ACHN (cell line): Measurements from ENCODE around the gene SLC12A8.

Experiments
- DNase-seq: peaks from one replicate; pipeline ENCODE4 v3.0.0-alpha.2; 2015
- in situ Hi-C: cut with HindIII; loops from 2 replicates; pipeline ENCODE4 v1.10.0; 2017; ENCODE audit warnings: low sequenced_read_pairs, low pct_ligation_motif_present, low pct_unique_long_range_greater_than_20kb

The SLC12A8 gene

DNA sequence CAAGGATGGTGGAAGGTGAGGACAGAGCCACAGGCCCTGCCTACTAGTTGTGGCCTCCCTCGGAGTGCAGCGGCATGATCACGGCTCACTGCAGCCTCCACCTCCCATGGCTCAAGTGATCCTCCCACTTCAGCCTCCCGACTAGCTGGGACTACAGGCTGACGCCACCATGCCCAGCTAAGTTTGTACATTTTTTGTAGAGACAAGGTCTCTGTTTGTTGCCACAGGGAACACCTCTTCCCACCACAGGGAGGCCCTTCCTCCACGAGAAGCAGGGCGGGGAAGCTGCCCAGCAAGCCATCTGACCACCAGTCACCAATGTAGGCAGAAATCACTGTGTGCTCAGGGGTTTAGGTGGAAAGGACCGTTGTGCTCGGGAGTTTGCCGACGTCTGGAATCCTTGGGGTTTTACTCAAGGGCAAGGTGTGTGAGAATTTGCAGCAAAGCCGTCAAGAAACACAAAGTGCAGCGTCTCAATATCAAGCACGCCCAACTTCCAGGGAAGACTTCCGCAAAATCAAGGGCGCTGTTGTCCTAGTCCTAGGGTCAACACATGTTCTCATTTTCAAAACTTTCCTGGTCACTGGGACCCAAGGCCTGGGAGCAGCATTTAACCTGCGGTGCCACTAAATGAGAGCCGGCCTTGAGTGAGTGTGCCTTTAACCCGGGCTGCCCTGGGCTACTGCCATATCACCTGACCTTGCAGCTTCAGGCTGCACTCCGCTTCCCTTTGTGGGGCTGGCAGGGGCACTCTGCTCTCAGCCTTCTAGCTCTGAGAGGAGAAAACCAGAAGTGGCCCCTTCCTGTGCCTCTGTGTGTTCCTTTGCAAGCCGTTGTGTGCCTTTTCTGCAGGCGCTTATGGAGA is 65.7 kb downstream of the SLC12A8 start:
- in situ Hi-C loops, result no loop called here
- DNase-seq, result no peak

- in situ Hi-C loops, result no loop called here
- no peak for DNase-seq
Observed at GRCh38 chr3:125145751-125146475, 66.6 kb downstream of the SLC12A8 start.

- in situ Hi-C loops, result no loop called here
- no peak for DNase-seq
Observed at GRCh38 chr3:125144653-125145314, 67.8 kb downstream of the SLC12A8 start.

GRCh38 chr3:125143982-125144652 is 68.4 kb downstream of the SLC12A8 start:
- in situ Hi-C loops, result no loop called here

GRCh38 chr3:125143538-125143937 is 69.0 kb downstream of the SLC12A8 start:
- DNase-seq, result no peak
- in situ Hi-C loops, result no loop called here

More at GRCh38 chr3:125143982-125144652, 68.4 kb downstream of the SLC12A8 start:
- no peak for DNase-seq

GRCh38 chr3:125142940-125143339 is 69.6 kb downstream of the SLC12A8 start:
- in situ Hi-C loops, result no loop called here
- DNase-seq, result no peak

DNA sequence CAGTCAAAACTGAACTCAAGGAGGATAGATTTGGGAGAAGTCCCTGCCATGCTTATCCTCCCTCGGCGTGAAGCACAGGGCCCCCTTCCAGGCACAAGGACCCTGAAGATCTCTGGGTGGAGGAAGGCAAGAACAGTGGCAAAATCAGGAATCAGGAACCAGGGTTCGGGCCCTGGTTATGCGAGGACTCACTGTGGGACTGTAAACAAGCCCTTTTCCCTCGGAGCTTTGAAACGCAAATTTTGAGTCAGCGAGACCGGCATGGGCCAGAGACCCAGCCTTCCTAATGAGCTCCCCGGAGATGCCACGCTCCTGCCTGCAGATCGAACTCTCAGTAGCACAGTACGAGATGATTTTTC is 70.1 kb downstream of the SLC12A8 start:
- DNase-seq, result no peak
- in situ Hi-C loops, result no loop called here

DNA sequence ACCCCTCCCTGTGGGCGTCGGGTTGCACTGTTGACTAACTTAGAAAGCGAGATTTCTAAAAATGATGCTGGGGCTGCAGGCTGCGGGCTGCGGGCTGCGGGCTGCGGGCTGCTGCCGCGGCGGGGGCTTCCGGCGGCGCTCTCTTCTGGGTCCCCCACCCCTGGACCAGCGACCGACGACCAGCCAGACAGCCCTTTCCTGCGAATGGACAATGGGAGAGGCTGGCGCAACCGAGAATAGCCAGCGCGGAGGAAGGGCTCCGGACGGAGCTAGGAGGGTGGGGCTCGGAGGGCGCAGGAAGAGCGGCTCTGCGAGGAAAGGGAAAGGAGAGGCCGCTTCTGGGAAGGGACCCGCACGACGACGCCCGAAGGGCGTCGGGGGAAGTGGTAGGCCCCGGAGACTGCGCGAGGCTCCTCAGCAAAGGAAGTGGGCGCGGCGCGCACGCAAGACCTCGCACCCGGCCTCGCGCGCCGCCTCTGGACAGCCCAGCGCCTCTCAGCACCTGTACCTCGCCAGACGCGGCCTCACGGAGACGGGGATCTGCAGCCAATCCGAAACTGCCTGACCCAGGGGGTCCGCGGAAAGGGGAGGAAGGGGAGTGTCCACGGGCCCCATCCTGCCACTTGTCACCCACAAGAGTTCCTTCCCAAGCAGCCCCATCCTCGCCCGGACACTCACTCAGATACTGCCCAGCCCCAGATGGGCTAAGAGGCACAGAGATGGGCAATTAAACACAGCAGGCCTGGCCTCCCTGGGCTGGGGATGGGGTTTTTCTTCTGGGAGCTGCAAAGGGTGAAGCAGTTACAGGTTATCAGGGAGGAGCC is 70.7 kb downstream of the SLC12A8 start:
- DNase-seq, result no peak
- in situ Hi-C loops, result no loop called here

- no peak for DNase-seq
- in situ Hi-C loops, result no loop called here
Observed at GRCh38 chr3:125140818-125141595, 71.5 kb downstream of the SLC12A8 start.

DNA sequence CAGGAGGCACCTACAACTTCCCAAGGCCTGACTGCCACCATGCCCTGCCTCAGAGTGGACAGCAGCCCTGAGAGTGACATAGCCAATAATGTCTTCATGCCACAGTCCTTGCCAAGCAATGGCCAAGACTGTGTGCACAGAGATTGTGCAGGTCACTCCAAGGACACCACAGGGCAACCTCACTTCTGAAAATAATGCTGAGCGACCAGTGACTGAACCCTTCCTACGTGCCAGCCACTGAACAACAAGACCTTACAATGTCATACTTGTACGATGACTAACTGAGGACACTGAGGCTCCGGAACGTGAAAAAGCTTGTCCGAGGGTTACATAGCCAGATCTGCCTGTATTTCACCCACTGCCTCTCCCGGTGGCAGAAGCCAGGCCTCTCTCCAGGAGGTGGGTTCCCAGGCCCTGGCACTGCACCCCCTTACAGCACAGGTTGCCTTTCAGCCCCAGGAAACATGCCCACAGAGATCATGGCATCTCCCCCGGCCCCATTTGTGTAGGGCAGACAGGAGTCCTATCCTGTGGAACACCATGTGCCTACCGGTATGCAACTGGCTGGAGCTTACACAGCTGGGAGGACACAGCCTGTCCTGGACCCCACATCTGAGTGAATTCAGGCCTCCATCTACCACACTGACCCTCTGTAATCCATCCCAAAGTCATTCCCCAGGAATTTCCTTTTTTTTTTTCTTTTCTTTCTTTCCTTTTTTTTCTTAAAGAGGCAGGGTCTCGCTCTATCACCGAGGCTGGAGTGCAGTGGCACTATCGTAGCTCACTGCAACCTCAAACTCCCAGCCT is 72.3 kb downstream of the SLC12A8 start:
- in situ Hi-C loops, result no loop called here
- no peak for DNase-seq

GRCh38 chr3:125139386-125139785 is 73.2 kb downstream of the SLC12A8 start:
- in situ Hi-C loops, result no loop called here

GRCh38 chr3:125137358-125138033 is 75.1 kb downstream of the SLC12A8 start:
- in situ Hi-C loops, result no loop called here
- DNase-seq, result peak; percentile 49

More at GRCh38 chr3:125139386-125139785, 73.2 kb downstream of the SLC12A8 start:
- DNase-seq, result no peak

- in situ Hi-C loops, result no loop called here
- DNase-seq, result no peak
Observed at GRCh38 chr3:125136966-125137357, 75.6 kb downstream of the SLC12A8 start.

- in situ Hi-C loops, result no loop called here
- DNase-seq, result no peak
Observed at GRCh38 chr3:125136515-125136914, 76.0 kb downstream of the SLC12A8 start.

GRCh38 chr3:125134952-125135351 is 77.6 kb downstream of the SLC12A8 start:
- in situ Hi-C loops, result no loop called here
- DNase-seq, result no peak

DNA sequence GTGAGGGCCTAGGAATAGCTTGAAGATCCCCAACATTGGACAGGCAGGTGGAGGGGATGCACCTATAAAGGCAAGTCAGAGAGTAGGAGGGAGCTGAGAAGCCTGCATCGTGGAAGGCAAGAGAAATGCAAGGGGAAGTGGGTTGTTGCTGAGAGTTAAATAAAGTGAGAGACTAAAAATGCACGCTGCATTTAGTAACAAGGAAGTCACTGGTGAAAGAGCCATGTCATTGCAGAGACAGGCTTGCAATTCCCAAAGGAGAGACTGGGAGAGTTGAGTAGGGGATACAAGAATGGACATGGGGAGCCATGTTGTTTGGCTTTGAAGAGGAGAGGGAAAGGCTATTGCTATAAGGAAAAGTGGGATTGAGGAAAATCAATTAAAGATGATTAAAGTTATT is 79.7 kb downstream of the SLC12A8 start:
- DNase-seq, result no peak
- in situ Hi-C loops, result no loop called here
